ENCODE data around the gene SPON1. TPM values are rescaled to one million over a fixed set of nuclear protein-coding genes. Genes with fewer than 3 reads are reported as not detected.

Gene SPON1
- total and polyA plus RNA-seq, 10 of the 15 experiments (the other 5 are each of a cell fraction or from before 2014, with no cell fraction given), result 0.13 to 1.1 (median 0.18) TPM; not detected in 5

- TF ChIP-seq TAF1 (IDR thresholded peaks at IDR 0.05; ENCODE audit: borderline replicate concordance, low read depth, low read length) (no peak), LARP7 (IDR thresholded peaks at IDR 0.05) (no peak), NFXL1 (IDR thresholded peaks at IDR 0.05; ENCODE audit: borderline replicate concordance) (no peak), NFIC (IDR thresholded peaks at IDR 0.05; ENCODE audit: low read depth, low read length) (no peak), SP1 (IDR thresholded peaks at IDR 0.05; ENCODE audit: low read depth, low read length) (no peak), MTA2 (IDR thresholded peaks at IDR 0.05; ENCODE audit: low read depth) (no peak)
- TF ChIP-seq, protein P1, sequence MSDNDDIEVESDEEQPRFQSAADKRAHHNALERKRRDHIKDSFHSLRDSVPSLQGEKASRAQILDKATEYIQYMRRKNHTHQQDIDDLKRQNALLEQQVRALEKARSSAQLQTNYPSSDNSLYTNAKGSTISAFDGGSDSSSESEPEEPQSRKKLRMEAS (IDR thresholded peaks at IDR 0.05; ENCODE audit: low read depth, low read length), result no peak
- TF ChIP-seq, protein P2, sequence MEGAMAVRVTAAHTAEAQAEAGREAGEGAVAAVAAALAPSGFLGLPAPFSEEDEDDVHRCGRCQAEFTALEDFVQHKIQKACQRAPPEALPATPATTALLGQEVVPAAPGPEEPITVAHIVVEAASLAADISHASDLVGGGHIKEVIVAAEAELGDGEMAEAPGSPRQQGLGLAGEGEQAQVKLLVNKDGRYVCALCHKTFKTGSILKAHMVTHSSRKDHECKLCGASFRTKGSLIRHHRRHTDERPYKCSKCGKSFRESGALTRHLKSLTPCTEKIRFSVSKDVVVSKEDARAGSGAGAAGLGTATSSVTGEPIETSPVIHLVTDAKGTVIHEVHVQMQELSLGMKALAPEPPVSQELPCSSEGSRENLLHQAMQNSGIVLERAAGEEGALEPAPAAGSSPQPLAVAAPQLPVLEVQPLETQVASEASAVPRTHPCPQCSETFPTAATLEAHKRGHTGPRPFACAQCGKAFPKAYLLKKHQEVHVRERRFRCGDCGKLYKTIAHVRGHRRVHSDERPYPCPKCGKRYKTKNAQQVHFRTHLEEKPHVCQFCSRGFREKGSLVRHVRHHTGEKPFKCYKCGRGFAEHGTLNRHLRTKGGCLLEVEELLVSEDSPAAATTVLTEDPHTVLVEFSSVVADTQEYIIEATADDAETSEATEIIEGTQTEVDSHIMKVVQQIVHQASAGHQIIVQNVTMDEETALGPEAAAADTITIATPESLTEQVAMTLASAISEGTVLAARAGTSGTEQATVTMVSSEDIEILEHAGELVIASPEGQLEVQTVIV (IDR thresholded peaks at IDR 0.05; ENCODE audit: borderline replicate concordance, partially characterized antibody), result no peak
- CTCF ChIA-PET, result interaction anchor here (5.2 kb wide), 1 partner anchor 163 kb away, joined by 45 read pairs; no protein-coding TSS in a partner anchor
- DNase-seq (ENCODE audit: low read depth, low spot score) (no peak), ATAC-seq (no peak), FAIRE-seq (no peak)
- no peaks in the 10 kb centered on the region for H3K36me3 ChIP-seq (ENCODE audit: control insufficient read depth in 2 of 2, insufficient read depth in 2 of 2, low read length in 1 of 2)
- H2AFZ ChIP-seq (ENCODE audit: control insufficient read depth, low read depth, low read length), result no peak overlapping the region
- RAD21 ChIA-PET (ENCODE audit: unreplicated experiment), result no interaction called here
- whole genome bisulfite sequencing (ENCODE audit: insufficient coverage, insufficient replicate concordance, low lambda C conversion rate, missing lambda C conversion rate), result 68% methylated on average over 13 of the region's 13 CpGs
- SMC1A ChIA-PET (ENCODE audit: uncharacterized antibody, unreplicated experiment), result interaction anchor here (0.9 to 2.1 kb wide), 2 partner anchors 32 to 54 kb away, joined by 3 to 11 read pairs; no protein-coding TSS in a partner anchor
- no peak overlapping the region for H3K27ac ChIP-seq (ENCODE audit: control insufficient read depth, insufficient read depth)
- H3K4me3 ChIP-seq, result no peak overlapping the region
- POLR2A ChIA-PET, result interaction anchor here (0.5 kb wide), 1 partner anchor 161 kb away, joined by 3 read pairs; no protein-coding TSS in a partner anchor
- H3K4me1 ChIP-seq (ENCODE audit: control insufficient read depth, insufficient read depth, low read length), result no peaks in the 10 kb centered on the region
- no peaks in the 10 kb centered on the region for H3K9me3 ChIP-seq (replicated peaks; ENCODE audit: control insufficient read depth, insufficient read depth, low read length)
- no peaks in the 10 kb centered on the region for H4K20me1 ChIP-seq (ENCODE audit: control insufficient read depth, insufficient read depth)
- no peaks in the 10 kb centered on the region for H3K79me2 ChIP-seq (ENCODE audit: control insufficient read depth, insufficient read depth, low read length)
- H3K27me3 ChIP-seq (replicated peaks in 1 of 2; ENCODE audit: control insufficient read depth in 2 of 2, insufficient read depth in 2 of 2, low read length in 1 of 2), result no peaks in the 10 kb centered on the region
- intact Hi-C loops (cut with micrococcal nuclease; ENCODE audit: unreplicated experiment), result no loop called here
- no peak overlapping the region for H3K9ac ChIP-seq (ENCODE audit: control insufficient read depth, insufficient read depth, low read length)
- in situ Hi-C loops (cut with MboI), result no loop called here
- BruUV-seq (replicated peaks), result no TSS peak
- no peak overlapping the region for H3K4me2 ChIP-seq (ENCODE audit: control insufficient read depth, insufficient read depth)
Measured at GRCh38 chr11:14254533-14255237, 292.2 kb downstream of the SPON1 start.
